Panc1 (cell line): ENCODE results near the gene GNAT3. TPM values are rescaled to one million over a fixed set of nuclear protein-coding genes. Genes with fewer than 3 reads are reported as not detected.

Source experiments
- ATAC-seq: fragments of 200-7000 bp; cut with Tn5 transposase; 2 replicates; pipeline ENCODE4 v1.9.1; 2020; ENCODE audit warnings: mild to moderate bottlenecking, moderate library complexity
- BruUV-seq: library from RNA; stranded (reverse); fragments of 400-500 nt; replicated peaks from 2 replicates; lab custom pipeline; 2021; lab: Mats Ljungman, UMichigan
- CTCF ChIA-PET: fragments of 300-600 bp; sonication (Branson Sonifier 250); formaldehyde crosslinking; loops from one replicate; lab custom pipeline; 2022; ENCODE audit warnings: antibody characterized with exemption; lab: Charles Lee
- POLR2A ChIA-PET: fragments of 300-600 bp; sonication (Branson Sonifier 250); formaldehyde crosslinking; loops from one replicate; lab custom pipeline; 2022; ENCODE audit warnings: antibody characterized with exemption; lab: Charles Lee
- DNase-seq: peaks from one replicate; pipeline ENCODE4 v3.0.0-alpha.2; 2010; ENCODE audit warnings: low read depth, low spot score
- H3K27ac ChIP-seq: 2 replicates; pipeline ENCODE4 v1.5.1; 2011; ENCODE audit warnings: mild to moderate bottlenecking, low read length, inconsistent platforms
- H3K27me3 ChIP-seq: fragments of 200-500 bp; sonication (Bioruptor generic); 2 replicates; pipeline ENCODE4 v1.6.0; 2014; ENCODE audit warnings: low read length, inconsistent platforms; ENCODE audit not compliant: control insufficient read depth, insufficient read depth
- H3K36me3 ChIP-seq: fragments of 200-500 bp; sonication (Bioruptor generic); 2 replicates; pipeline ENCODE4 v1.5.1; 2014; ENCODE audit warnings: inconsistent platforms, mild to moderate bottlenecking, low read length, moderate library complexity; ENCODE audit not compliant: control insufficient read depth, insufficient read depth
- H3K4me1 ChIP-seq: 2 replicates; pipeline ENCODE4 v1.5.1; 2011; ENCODE audit warnings: inconsistent platforms, mild to moderate bottlenecking, low read length, moderate library complexity; ENCODE audit not compliant: control insufficient read depth, insufficient read depth
- H3K4me3 ChIP-seq, 2 experiments: 2 replicates each; pipeline ENCODE4 v1.5.1; 2011 to 2012; ENCODE audit warnings: low read depth in 2 of 2, low read length in 2 of 2, mild to moderate bottlenecking in 2 of 2, inconsistent platforms in 1 of 2, moderate library complexity in 1 of 2
- H3K9me3 ChIP-seq: fragments of 200-500 bp; sonication (Bioruptor generic); 2 replicates; pipeline ENCODE4 v1.5.1; 2014; ENCODE audit warnings: low read depth, mild to moderate bottlenecking, inconsistent platforms, low read length, moderate library complexity; ENCODE audit not compliant: control insufficient read depth, insufficient read depth
- POLR2AphosphoS5 ChIP-seq: IDR thresholded peaks from 2 replicates; pipeline ENCODE4 v1.6.1; 2012; ENCODE audit warnings: mild to moderate bottlenecking, low read depth, low read length, moderate library complexity
- SIN3A ChIP-seq: IDR thresholded peaks from 2 replicates; pipeline ENCODE4 v1.6.1; 2012; ENCODE audit warnings: low read depth, mild to moderate bottlenecking, low read length, moderate library complexity, borderline replicate concordance; ENCODE audit not compliant: insufficient read depth
- TCF7L2 ChIP-seq: IDR thresholded peaks from 2 replicates; pipeline ENCODE4 v1.6.1; 2011; ENCODE audit warnings: mild to moderate bottlenecking, low read depth, low read length, inconsistent platforms
- in situ Hi-C: cut with HindIII; loops from 2 replicates; pipeline ENCODE4 v1.10.0; 2016; ENCODE audit warnings: low sequenced_read_pairs, low pct_unique_long_range_greater_than_20kb
- intact Hi-C: fragments of 100-400 bp; cut with micrococcal nuclease; formaldehyde crosslinking; loops from one replicate; pipeline ENCODE4 v1.10.0; 2022; ENCODE audit not compliant: unreplicated experiment
- total RNA-seq: library from RNA; stranded (reverse); gene quantifications from one replicate; pipeline ENCODE4 v1.2.1, GENCODE V29; 2021; ENCODE audit not compliant: unreplicated experiment
- TF ChIP-seq, protein P1 (sequence below): fragments of 450-650 bp; IDR thresholded peaks from 2 replicates; pipeline ENCODE4 v1.5.1; 2017; ENCODE audit warnings: mild to moderate bottlenecking
- TF ChIP-seq, protein P2 (sequence below), 2 experiments: IDR thresholded peaks; 2 replicates each; pipeline ENCODE4 v1.6.1; 2011 to 2012; ENCODE audit warnings: low read depth in 2 of 2, control low read depth in 1 of 2, low read length in 1 of 2, mild to moderate bottlenecking in 1 of 2, moderate library complexity in 1 of 2; ENCODE audit not compliant: insufficient read depth in 1 of 2

The GNAT3 gene
- total RNA-seq, 1 experiment from 2014 or later, result not detected

- peak; percentile 88 for ATAC-seq
- peaks cover 11% of the 10 kb centered on the region for H3K4me1 ChIP-seq
- DNase-seq, result no peak
- in situ Hi-C loops, result no loop called here
- no TSS peak for BruUV-seq
- ChIA-PET POLR2A (no interaction called here), CTCF (no interaction called here)
- H3K4me3 ChIP-seq, result no peak overlapping the region
- H3K27me3 ChIP-seq, result no peaks in the 10 kb centered on the region
- no peaks in the 10 kb centered on the region for H3K9me3 ChIP-seq
- no peaks in the 10 kb centered on the region for H3K36me3 ChIP-seq
- intact Hi-C loops, result no loop called here
- TF ChIP-seq, protein P1, sequence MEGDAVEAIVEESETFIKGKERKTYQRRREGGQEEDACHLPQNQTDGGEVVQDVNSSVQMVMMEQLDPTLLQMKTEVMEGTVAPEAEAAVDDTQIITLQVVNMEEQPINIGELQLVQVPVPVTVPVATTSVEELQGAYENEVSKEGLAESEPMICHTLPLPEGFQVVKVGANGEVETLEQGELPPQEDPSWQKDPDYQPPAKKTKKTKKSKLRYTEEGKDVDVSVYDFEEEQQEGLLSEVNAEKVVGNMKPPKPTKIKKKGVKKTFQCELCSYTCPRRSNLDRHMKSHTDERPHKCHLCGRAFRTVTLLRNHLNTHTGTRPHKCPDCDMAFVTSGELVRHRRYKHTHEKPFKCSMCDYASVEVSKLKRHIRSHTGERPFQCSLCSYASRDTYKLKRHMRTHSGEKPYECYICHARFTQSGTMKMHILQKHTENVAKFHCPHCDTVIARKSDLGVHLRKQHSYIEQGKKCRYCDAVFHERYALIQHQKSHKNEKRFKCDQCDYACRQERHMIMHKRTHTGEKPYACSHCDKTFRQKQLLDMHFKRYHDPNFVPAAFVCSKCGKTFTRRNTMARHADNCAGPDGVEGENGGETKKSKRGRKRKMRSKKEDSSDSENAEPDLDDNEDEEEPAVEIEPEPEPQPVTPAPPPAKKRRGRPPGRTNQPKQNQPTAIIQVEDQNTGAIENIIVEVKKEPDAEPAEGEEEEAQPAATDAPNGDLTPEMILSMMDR, result no peak
- TF ChIP-seq POLR2AphosphoS5 (peak; percentile 44; the same call in 1 of the 2 replicates), TCF7L2 (peak; percentile 92)
- H3K27ac ChIP-seq, result peak overlapping the region; percentile 61; the same call in 1 of the 2 replicates
Measured at GRCh38 chr7:80505900-80506500, 5.9 kb downstream of the GNAT3 start.

DNA sequence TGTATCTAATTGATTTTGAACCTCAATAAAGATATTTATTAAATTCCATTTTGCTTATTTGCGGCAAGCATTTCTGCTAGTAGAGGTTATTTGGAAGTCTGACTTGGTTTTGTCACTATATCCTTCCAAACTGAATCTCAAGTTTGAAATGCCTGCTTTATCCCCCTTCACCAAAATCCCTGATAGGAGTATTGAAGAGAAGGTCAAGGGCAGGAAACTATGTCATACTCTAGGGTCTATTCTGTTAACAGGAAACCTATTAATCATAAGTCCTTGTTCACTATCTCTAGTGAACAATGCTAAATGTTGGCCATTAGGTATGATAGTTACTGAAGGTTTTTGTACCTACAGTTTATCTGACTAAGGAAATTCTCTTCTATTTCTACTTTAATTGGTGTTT, 11.5 kb downstream of the GNAT3 start:
- intact Hi-C loops (no loop called here), in situ Hi-C loops (no loop called here)
- peaks cover 8% of the 10 kb centered on the region for H3K4me1 ChIP-seq
- ChIA-PET CTCF (no interaction called here), POLR2A (no interaction called here)
- no peak for DNase-seq
- no peaks in the 10 kb centered on the region for H3K9me3 ChIP-seq
- TF ChIP-seq, protein P1, result no peak
- no peak for TF ChIP-seq TCF7L2
- no peaks in the 10 kb centered on the region for H3K27me3 ChIP-seq
- no peak overlapping the region for H3K4me3 ChIP-seq
- peak overlapping the region; percentile 78 for H3K27ac ChIP-seq
- BruUV-seq, result no TSS peak
- H3K36me3 ChIP-seq, result no peaks in the 10 kb centered on the region
- no peak for ATAC-seq

DNA sequence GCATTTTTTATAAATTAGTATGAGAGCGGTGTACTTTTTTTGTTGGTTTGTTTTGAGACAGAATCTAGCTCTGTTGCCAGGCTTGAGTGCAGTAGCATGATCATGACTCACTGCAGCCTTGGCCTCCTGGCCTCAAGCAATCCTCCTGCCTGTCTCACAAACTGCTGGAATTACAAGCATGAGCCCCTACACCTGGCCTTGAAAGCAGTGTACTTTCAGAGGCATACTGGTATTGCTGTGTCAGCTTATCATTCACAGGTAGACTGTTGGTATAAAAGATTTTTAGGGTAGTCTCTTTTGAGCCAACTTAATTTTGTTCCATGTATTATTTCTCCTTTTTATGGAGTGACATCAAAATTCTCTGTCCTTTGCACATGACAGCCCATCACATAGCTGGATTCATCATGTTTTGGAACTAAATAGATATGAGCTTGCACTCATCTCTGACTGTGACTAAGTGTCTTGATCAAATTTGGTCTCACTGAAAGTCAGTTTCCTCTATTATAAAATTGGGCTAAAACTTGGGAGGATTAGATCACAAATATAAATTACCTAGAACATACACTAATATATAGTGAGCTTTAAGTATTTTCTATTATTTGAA, 12.4 kb downstream of the GNAT3 start:
- TF ChIP-seq, protein P1, result no peak
- TF ChIP-seq, protein P2, sequence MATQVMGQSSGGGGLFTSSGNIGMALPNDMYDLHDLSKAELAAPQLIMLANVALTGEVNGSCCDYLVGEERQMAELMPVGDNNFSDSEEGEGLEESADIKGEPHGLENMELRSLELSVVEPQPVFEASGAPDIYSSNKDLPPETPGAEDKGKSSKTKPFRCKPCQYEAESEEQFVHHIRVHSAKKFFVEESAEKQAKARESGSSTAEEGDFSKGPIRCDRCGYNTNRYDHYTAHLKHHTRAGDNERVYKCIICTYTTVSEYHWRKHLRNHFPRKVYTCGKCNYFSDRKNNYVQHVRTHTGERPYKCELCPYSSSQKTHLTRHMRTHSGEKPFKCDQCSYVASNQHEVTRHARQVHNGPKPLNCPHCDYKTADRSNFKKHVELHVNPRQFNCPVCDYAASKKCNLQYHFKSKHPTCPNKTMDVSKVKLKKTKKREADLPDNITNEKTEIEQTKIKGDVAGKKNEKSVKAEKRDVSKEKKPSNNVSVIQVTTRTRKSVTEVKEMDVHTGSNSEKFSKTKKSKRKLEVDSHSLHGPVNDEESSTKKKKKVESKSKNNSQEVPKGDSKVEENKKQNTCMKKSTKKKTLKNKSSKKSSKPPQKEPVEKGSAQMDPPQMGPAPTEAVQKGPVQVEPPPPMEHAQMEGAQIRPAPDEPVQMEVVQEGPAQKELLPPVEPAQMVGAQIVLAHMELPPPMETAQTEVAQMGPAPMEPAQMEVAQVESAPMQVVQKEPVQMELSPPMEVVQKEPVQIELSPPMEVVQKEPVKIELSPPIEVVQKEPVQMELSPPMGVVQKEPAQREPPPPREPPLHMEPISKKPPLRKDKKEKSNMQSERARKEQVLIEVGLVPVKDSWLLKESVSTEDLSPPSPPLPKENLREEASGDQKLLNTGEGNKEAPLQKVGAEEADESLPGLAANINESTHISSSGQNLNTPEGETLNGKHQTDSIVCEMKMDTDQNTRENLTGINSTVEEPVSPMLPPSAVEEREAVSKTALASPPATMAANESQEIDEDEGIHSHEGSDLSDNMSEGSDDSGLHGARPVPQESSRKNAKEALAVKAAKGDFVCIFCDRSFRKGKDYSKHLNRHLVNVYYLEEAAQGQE (IDR thresholded peaks at IDR 0.05; ENCODE audit: insufficient read depth in 1 of 2, low read depth in 2 of 2, low read length in 1 of 2), result no peak
- TF ChIP-seq TCF7L2 (peak; percentile 62), SIN3A (no peak), POLR2AphosphoS5 (no peak)
- peaks cover 8% of the 10 kb centered on the region for H3K4me1 ChIP-seq
- no peaks in the 10 kb centered on the region for H3K27me3 ChIP-seq
- H3K36me3 ChIP-seq, result no peaks in the 10 kb centered on the region
- BruUV-seq, result no TSS peak
- intact Hi-C loops, result no loop called here
- peak; percentile 100 for ATAC-seq
- H3K27ac ChIP-seq, result peak overlapping the region; percentile 78
- in situ Hi-C loops, result no loop called here
- no peaks in the 10 kb centered on the region for H3K9me3 ChIP-seq
- ChIA-PET CTCF (no interaction called here), POLR2A (interaction anchor here (0.6 kb wide), 1 partner anchor 22 kb away, joined by 4 read pairs; no protein-coding TSS in a partner anchor)
- peak; percentile 89 for DNase-seq
- H3K4me3 ChIP-seq, result no peak overlapping the region
